Lung (tissue), 12 donors: Measurements from ENCODE around the gene AOAH. TPM values are rescaled to one million over a fixed set of nuclear protein-coding genes. Genes with fewer than 3 reads are reported as not detected.

Experiments used
- ATAC-seq: fragments of 200-7000 bp; cut with Tn5 transposase; one replicate; pipeline ENCODE4 v1.9.1; 2020; ENCODE audit warnings: moderate number of reproducible peaks; ENCODE audit not compliant: insufficient read depth, low FRiP score
- DNase-seq, 3 donors: peaks; one replicate each; pipeline ENCODE4 v3.0.0-alpha.2; 2013 to 2017
- H3K27ac ChIP-seq, 2 donors: one replicate each; pipeline ENCODE4 v1.5.1; 2013; ENCODE audit warnings: mild to moderate bottlenecking in 2 of 2, moderate library complexity in 2 of 2, control low read depth in 1 of 2, inconsistent platforms in 1 of 2, low read depth in 1 of 2, low read length in 1 of 2
- H3K27me3 ChIP-seq, 3 donors: one replicate each; pipeline ENCODE4 v1.5.1; 2013; ENCODE audit warnings: low read length in 2 of 3; ENCODE audit not compliant: control insufficient read depth in 3 of 3, insufficient read depth in 3 of 3
- H3K36me3 ChIP-seq, 4 donors: one replicate each; pipeline ENCODE4 v1.5.1; 2013; ENCODE audit warnings: low read length in 4 of 4, mild to moderate bottlenecking in 1 of 4, moderate library complexity in 1 of 4; ENCODE audit not compliant: control insufficient read depth in 4 of 4, insufficient read depth in 4 of 4
- H3K4me1 ChIP-seq, 5 donors: one replicate each; pipeline ENCODE4 v1.5.1; 2013; ENCODE audit warnings: low read length in 5 of 5, mild to moderate bottlenecking in 2 of 5, moderate library complexity in 1 of 5; ENCODE audit not compliant: control insufficient read depth in 5 of 5, insufficient read depth in 5 of 5
- H3K4me3 ChIP-seq: one replicate; pipeline ENCODE4 v1.5.1; 2013; ENCODE audit warnings: mild to moderate bottlenecking, control low read depth, moderate library complexity
- H3K9ac ChIP-seq, 2 donors: one replicate each; pipeline ENCODE4 v1.5.1; 2013; ENCODE audit warnings: low read length in 2 of 2, control low read depth in 1 of 2; ENCODE audit not compliant: insufficient read depth in 1 of 2
- H3K9me3 ChIP-seq, 4 donors: one replicate each; pipeline ENCODE4 v1.5.1; 2013; ENCODE audit warnings: low read length in 3 of 4, mild to moderate bottlenecking in 1 of 4, moderate library complexity in 1 of 4; ENCODE audit not compliant: control insufficient read depth in 4 of 4, insufficient read depth in 3 of 4
- CTCF ChIP-seq: IDR thresholded peaks from 2 replicates; pipeline ENCODE4 v1.5.1; 2012; ENCODE audit warnings: mild to moderate bottlenecking; ENCODE audit errors: control extremely low read depth, extremely low read depth
- WGBS, 2 donors: extraction: QIAGEN DNeasy Blood & Tissue Kit; methylation state at CpG; one replicate each; pipeline ENCODE4 v1.1.7; 2013; 5-methylcytosine and 5-hydroxymethylcytosine counted together
- polyA plus RNA-seq, 2 donors: library from polyadenylated mRNA; stranded (reverse); fragments of 200-250 nt; gene quantifications; one replicate each; pipeline ENCODE4 v1.2.1, GENCODE V29; 2013
- total RNA-seq, 2 donors: library from RNA; depleted of rRNA in 1 of 2; stranded (reverse); fragments of >200 nt in 1 of 2; gene quantifications; one replicate each; pipeline ENCODE4 v1.2.1, GENCODE V29; 2014 to 2021
- donor health status: control.
- donor health status: control.
- donor health status: Bipolar disorder and iron deficiency.
- donor health status: healthy.
- donor health status: DM: yes; HTN: yes; CAD: no.

The AOAH gene
- total and polyA plus RNA-seq, 4 donors: 4.7 to 36.4 (median 29.0) TPM

GRCh38 chr7:36728143-36728542 is 3.8 kb upstream of the AOAH start:
- H3K4me1 ChIP-seq: no peaks in the 10 kb centered on the region
- DNase-seq: no peak
- no peak for TF ChIP-seq CTCF
- H3K4me3 ChIP-seq: no peak overlapping the region
- no peak overlapping the region for H3K9ac ChIP-seq
- no peaks in the 10 kb centered on the region for H3K36me3 ChIP-seq
- ATAC-seq: no peak
- WGBS, 2 donors: 87 to 99% methylated on average over 2 of the region's 2 CpGs
- peaks cover 0 to 2% (median 0%) of the 10 kb centered on the region in 4 donors for H3K9me3 ChIP-seq
- H3K27me3 ChIP-seq: no peaks in the 10 kb centered on the region
- no peak overlapping the region for H3K27ac ChIP-seq

- Histone ChIP-seq H3K27me3 (no peaks in the 10 kb centered on the region), H3K27ac (peak overlapping the region in 1 of 2 donors; percentile 24), H3K4me3 (no peak overlapping the region), H3K9ac (no peak overlapping the region), H3K36me3 (no peaks in the 10 kb centered on the region), H3K4me1 (no peaks in the 10 kb centered on the region), H3K9me3 (no peaks in the 10 kb centered on the region)
- no peak for TF ChIP-seq CTCF
- DNase-seq: no peak
- WGBS, 2 donors: 31 to 61% methylated on average over 4 of the region's 4 CpGs
- no peak for ATAC-seq
These were observed 2.7 kb upstream of the AOAH start for GRCh38 chr7:36726806-36727503.

GRCh38 chr7:36726311-36726710 is 2.0 kb upstream of the AOAH start:
- Histone ChIP-seq H3K4me3 (no peak overlapping the region), H3K27ac (peak overlapping the region in 1 of 2 donors; percentile 37), H3K27me3 (no peaks in the 10 kb centered on the region), H3K36me3 (no peaks in the 10 kb centered on the region), H3K4me1 (no peaks in the 10 kb centered on the region), H3K9me3 (no peaks in the 10 kb centered on the region), H3K9ac (no peak overlapping the region)
- WGBS, 2 donors: 46 to 76% methylated on average over 7 of the region's 7 CpGs
- TF ChIP-seq CTCF: no peak
- no peak for ATAC-seq
- no peak for DNase-seq

GRCh38 chr7:36724996-36725395 is 702 bp upstream of the AOAH start:
- H3K27ac ChIP-seq: no peak overlapping the region
- TF ChIP-seq CTCF: no peak
- H3K36me3 ChIP-seq: no peaks in the 10 kb centered on the region
- no peak overlapping the region for H3K9ac ChIP-seq
- no peaks in the 10 kb centered on the region for H3K27me3 ChIP-seq
- H3K9me3 ChIP-seq: no peaks in the 10 kb centered on the region
- ATAC-seq (no peak), DNase-seq (no peak)
- no peak overlapping the region for H3K4me3 ChIP-seq
- H3K4me1 ChIP-seq: no peaks in the 10 kb centered on the region
- 55 to 74% methylated on average over 2 of the region's 2 CpGs for WGBS, 2 donors
